ENCODE data around the gene ATF3. TPM values are rescaled to one million over a fixed set of nuclear protein-coding genes. Genes with fewer than 3 reads are reported as not detected.

Gene ATF3
- total RNA-seq, 1 experiment from 2014 or later: 10.2 TPM

DNA sequence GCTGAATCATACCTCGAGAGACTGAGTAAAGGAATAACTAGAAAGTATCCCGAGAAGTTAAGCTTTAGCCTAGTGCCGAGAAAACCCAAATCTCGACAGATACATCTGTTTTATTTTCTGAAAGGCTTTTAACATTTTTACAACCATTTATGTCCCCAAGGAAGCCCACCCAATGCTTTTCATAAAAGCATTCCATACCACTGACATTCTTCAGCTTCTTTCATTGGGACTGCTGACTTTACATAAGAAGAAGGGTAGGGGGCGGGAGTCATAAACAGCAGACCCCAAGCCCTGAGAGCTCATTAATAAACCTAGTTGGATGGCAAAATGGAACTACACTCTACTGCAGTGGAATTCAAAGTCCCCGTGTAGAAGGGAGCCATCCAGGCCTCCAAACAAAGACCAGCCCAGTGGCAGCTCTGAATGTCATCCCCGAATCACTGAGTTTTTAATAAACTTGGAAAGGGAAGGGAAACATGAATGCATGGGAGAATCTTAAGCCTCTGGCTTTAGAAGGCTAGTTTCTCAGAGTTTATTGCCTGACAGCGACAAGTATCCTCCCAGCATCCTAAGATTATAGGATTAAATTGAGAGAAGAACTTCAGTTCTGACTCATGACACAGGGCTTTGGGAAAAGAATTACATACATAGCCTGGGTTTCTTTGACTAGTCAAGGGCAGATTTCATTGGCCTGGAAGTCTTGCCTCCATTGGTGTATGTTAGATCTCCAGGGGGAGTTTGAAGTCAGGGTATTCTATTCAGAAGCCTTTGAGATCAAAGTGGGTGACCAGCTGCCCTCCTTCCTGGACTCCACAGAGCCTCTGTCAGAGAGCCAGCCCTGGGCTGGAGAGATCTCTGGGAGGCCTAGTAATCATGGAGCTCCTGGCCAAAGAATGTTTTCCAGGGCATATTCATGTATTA, 3.7 kb downstream of the ATF3 start:
- DNase-seq: no peak
- Histone ChIP-seq H3K4me1 (replicated peaks; ENCODE audit: insufficient read depth) (peaks cover 18% of the 10 kb centered on the region), H3K4me2 (no peak overlapping the region), H3K27ac (no peak overlapping the region), H4K20me1 (ENCODE audit: insufficient read depth) (peaks cover 14% of the 10 kb centered on the region; the same call in 1 of the 2 replicates), H3K27me3 (ENCODE audit: insufficient read depth, low read depth) (peaks cover 22% of the 10 kb centered on the region), H3F3A (ENCODE audit: insufficient read depth, low read depth) (0 out of 2 replicates have a peak, but pooled peaks cover 4% of the 10 kb centered on the region), H3K79me2 (ENCODE audit: low read depth) (no peaks in the 10 kb centered on the region), H3K36me3 (ENCODE audit: low read depth) (no peaks in the 10 kb centered on the region), H3K4me3 (no peak overlapping the region), H3K9me3 (ENCODE audit: insufficient read depth, low read depth) (no peaks in the 10 kb centered on the region), H3K9me2 (ENCODE audit: insufficient read depth) (no peaks in the 10 kb centered on the region), H2AFZ (no peak overlapping the region)
- no peak for TF ChIP-seq EZH2 (IDR thresholded peaks at IDR 0.05; ENCODE audit: low read depth)
- TF ChIP-seq, protein P1, sequence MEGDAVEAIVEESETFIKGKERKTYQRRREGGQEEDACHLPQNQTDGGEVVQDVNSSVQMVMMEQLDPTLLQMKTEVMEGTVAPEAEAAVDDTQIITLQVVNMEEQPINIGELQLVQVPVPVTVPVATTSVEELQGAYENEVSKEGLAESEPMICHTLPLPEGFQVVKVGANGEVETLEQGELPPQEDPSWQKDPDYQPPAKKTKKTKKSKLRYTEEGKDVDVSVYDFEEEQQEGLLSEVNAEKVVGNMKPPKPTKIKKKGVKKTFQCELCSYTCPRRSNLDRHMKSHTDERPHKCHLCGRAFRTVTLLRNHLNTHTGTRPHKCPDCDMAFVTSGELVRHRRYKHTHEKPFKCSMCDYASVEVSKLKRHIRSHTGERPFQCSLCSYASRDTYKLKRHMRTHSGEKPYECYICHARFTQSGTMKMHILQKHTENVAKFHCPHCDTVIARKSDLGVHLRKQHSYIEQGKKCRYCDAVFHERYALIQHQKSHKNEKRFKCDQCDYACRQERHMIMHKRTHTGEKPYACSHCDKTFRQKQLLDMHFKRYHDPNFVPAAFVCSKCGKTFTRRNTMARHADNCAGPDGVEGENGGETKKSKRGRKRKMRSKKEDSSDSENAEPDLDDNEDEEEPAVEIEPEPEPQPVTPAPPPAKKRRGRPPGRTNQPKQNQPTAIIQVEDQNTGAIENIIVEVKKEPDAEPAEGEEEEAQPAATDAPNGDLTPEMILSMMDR (conservative IDR thresholded peaks at IDR 0.05): no peak
- POLR2A ChIA-PET (ENCODE audit: unreplicated experiment): interaction anchor here (0.7 kb wide), 2 partner anchors 93 to 873 kb away, joined by 3 to 4 read pairs; no protein-coding TSS in a partner anchor
- intact Hi-C loops (cut with micrococcal nuclease; ENCODE audit: unreplicated experiment): no loop called here
- CTCF ChIA-PET: no interaction called here
- no TSS peak for BruUV-seq (replicated peaks)

DNA sequence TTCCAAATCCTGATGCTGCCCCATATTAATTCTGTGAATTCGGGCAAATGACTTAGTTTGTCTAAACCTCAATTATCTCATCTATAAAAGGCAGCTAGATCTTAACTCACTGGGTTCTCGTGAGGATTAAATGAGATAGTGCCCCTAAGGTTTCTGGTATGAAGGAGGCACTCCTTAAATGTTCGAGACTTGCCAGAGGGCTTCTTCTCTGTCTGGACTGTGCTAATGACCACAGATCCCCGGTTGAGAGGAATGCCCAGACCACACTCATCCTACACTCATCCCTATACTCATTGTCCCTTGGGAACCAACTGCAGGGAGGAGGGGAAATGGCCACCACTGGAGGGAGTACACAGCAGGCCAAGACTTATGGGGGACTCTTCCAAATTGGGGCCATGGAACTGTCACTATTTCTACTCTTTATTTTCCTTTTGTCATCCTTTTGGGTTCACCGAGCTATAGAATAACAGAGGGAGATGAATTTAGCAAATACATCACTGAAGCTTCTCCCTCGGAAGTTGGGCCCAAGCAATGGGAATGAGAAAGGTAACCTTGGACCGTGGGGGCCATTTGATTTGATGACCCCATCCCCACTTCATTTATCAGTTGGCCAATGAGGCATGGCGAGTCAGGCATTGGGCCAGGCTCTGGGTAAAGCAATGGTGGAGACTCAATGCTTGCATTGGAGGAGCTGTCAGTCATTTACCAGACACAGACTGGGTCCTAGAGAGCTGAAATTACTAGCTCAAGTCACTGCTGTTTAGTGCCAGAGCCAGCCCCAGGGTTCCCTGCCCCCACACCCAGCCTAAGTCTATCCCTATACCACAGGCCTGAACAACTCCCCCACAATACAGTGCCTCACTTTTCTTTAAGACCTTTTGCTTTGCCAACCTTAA, 5.1 kb downstream of the ATF3 start:
- Histone ChIP-seq H3K4me1 (replicated peaks; ENCODE audit: insufficient read depth) (peaks cover 11% of the 10 kb centered on the region), H3K36me3 (ENCODE audit: low read depth) (no peaks in the 10 kb centered on the region), H2AFZ (no peak overlapping the region), H3K9me2 (ENCODE audit: insufficient read depth) (no peaks in the 10 kb centered on the region), H3F3A (ENCODE audit: insufficient read depth, low read depth) (no peaks in the 10 kb centered on the region), H3K79me2 (ENCODE audit: low read depth) (no peaks in the 10 kb centered on the region), H3K27ac (no peak overlapping the region), H3K9me3 (ENCODE audit: insufficient read depth, low read depth) (no peaks in the 10 kb centered on the region), H3K4me2 (no peak overlapping the region), H3K4me3 (no peak overlapping the region), H3K27me3 (ENCODE audit: insufficient read depth, low read depth) (peaks cover 13% of the 10 kb centered on the region), H4K20me1 (ENCODE audit: insufficient read depth) (peaks cover 14% of the 10 kb centered on the region; the same call in 1 of the 2 replicates)
- intact Hi-C loops (cut with micrococcal nuclease; ENCODE audit: unreplicated experiment): no loop called here
- ChIA-PET POLR2A (ENCODE audit: unreplicated experiment) (interaction anchor here (0.6 kb wide), 1 partner anchor 55 kb away, joined by 3 read pairs; no protein-coding TSS in a partner anchor), CTCF (interaction anchor here (0.6 kb wide), 1 partner anchor 897 kb away, joined by 3 read pairs; no protein-coding TSS in a partner anchor)
- DNase-seq: no peak
- no TSS peak for BruUV-seq (replicated peaks)
- TF ChIP-seq EZH2 (IDR thresholded peaks at IDR 0.05; ENCODE audit: low read depth): no peak
- TF ChIP-seq, protein P1 (conservative IDR thresholded peaks at IDR 0.05): no peak

DNA sequence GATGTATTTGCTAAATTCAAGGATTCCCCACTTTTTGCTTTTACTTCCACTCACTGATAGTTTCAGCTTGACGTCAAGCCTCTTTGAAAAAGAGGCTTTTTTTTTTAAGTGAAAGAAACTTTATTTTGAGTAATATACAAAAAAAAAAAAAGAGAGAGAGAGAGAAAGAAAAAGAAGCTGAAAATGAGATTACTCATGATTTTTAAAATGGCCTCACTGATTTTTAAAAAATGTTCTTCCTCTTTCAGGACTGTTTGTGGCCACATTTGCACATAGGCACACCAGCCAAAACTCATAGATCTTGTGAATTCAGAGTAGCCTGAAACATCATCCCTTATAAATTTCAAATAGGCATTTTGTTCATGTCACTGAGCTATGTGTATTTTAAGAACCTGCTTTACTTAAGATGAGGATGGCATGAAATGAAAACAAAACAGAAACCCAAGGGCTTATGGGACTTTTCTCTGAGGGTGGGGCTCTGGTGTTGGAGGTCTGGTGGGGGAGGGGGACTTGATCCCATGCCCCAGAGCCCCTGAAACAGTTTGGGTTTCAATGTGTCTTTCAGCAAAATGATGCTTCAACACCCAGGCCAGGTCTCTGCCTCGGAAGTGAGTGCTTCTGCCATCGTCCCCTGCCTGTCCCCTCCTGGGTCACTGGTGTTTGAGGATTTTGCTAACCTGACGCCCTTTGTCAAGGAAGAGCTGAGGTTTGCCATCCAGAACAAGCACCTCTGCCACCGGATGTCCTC, 6.1 kb downstream of the ATF3 start:
- DNase-seq: no peak
- H3K4me1 ChIP-seq (replicated peaks; ENCODE audit: insufficient read depth): peaks cover 10% of the 10 kb centered on the region
- no peak overlapping the region for H3K27ac ChIP-seq
- H3K27me3 ChIP-seq (ENCODE audit: insufficient read depth, low read depth): peaks cover 13% of the 10 kb centered on the region
- no peaks in the 10 kb centered on the region for H3K9me2 ChIP-seq (ENCODE audit: insufficient read depth)
- POLR2A ChIA-PET (ENCODE audit: unreplicated experiment): no interaction called here
- H3K4me2 ChIP-seq: no peak overlapping the region
- H3K9me3 ChIP-seq (ENCODE audit: insufficient read depth, low read depth): no peaks in the 10 kb centered on the region
- H3K79me2 ChIP-seq (ENCODE audit: low read depth): no peaks in the 10 kb centered on the region
- intact Hi-C loops (cut with micrococcal nuclease; ENCODE audit: unreplicated experiment): no loop called here
- CTCF ChIA-PET: no interaction called here
- no peaks in the 10 kb centered on the region for H3K36me3 ChIP-seq (ENCODE audit: low read depth)
- no peak overlapping the region for H2AFZ ChIP-seq
- H3K4me3 ChIP-seq: no peak overlapping the region
- no peaks in the 10 kb centered on the region for H3F3A ChIP-seq (ENCODE audit: insufficient read depth, low read depth)
- TF ChIP-seq, protein P1 (conservative IDR thresholded peaks at IDR 0.05): no peak
- TF ChIP-seq EZH2 (IDR thresholded peaks at IDR 0.05; ENCODE audit: low read depth): no peak
- peaks cover 12% of the 10 kb centered on the region; the same call in 1 of the 2 replicates for H4K20me1 ChIP-seq (ENCODE audit: insufficient read depth)
- no TSS peak for BruUV-seq (replicated peaks)
